Measurements from ENCODE around the gene HLA-DQA1.

- TF ChIP-seq CTCF (IDR thresholded peaks at IDR 0.05; ENCODE audit: poor library complexity), result no peak
- no peak for TF ChIP-seq EZH2phosphoT487 (IDR thresholded peaks at IDR 0.05; ENCODE audit: low read depth, severe bottlenecking, unreplicated experiment)
Observed at GRCh38 chr6:32607263-32607987, 29.8 kb upstream of the HLA-DQA1 start.
